ENCODE measurements around the gene ZNF33A. TPM values are rescaled to one million over a fixed set of nuclear protein-coding genes. Genes with fewer than 3 reads are reported as not detected.

ZNF33A gene
- total and polyA plus RNA-seq, 2 donors (not counting 3 experiments of a cell fraction or from before 2014, with no cell fraction given), result 4.6 to 13.2 TPM

GRCh38 chr10:38093816-38094157 lies 83.3 kb downstream of the ZNF33A start:
- peak overlapping the region; percentile 99 for H2AFZ ChIP-seq (ENCODE audit: low read depth, low read length)
- no peaks in the 10 kb centered on the region for H3K9me3 ChIP-seq (replicated peaks; ENCODE audit: control insufficient read depth, insufficient read depth, low read length)
- peak overlapping the region; percentile 6 to 45 (median 33) for H3K4me3 ChIP-seq (replicated peaks in 1 of 3; ENCODE audit: insufficient read depth in 1 of 3, low read depth in 1 of 3, low read length in 3 of 3)
- H3K4me1 ChIP-seq (ENCODE audit: control insufficient read depth, extremely low read depth, insufficient read depth, low read length), result no peaks in the 10 kb centered on the region
- no peaks in the 10 kb centered on the region for H4K20me1 ChIP-seq (replicated peaks; ENCODE audit: control insufficient read depth, extremely low read depth, insufficient read depth, low read length)
- no peak overlapping the region for H3K27ac ChIP-seq (ENCODE audit: insufficient read depth, low read depth, low read length)
- FAIRE-seq (no peak), DNase-seq (ENCODE audit: low read depth, low spot score) (no peak)
- H3K9ac ChIP-seq (replicated peaks; ENCODE audit: extremely low read depth, insufficient read depth, low read length), result no peak overlapping the region
- intact Hi-C loops (cut with micrococcal nuclease), result loop anchor here (1.0 to 2.0 kb wide), 3 partner anchors 83 to 237 kb away; partner anchors contain the start of genes ZNF248, ZNF25 and ZNF33A
- ChIA-PET CTCF (interaction anchor here (1.2 to 2.7 kb wide), 2 partner anchors 31 to 117 kb away, joined by 3 to 15 read pairs; partner anchors contain the start of gene ZNF25), POLR2A (no interaction called here)
- peaks cover 0 to 5% of the 10 kb centered on the region in 2 experiments for H3K36me3 ChIP-seq (ENCODE audit: control insufficient read depth in 2 of 2, extremely low read depth in 1 of 2, insufficient read depth in 2 of 2, low read length in 2 of 2)
- dilution Hi-C loops (cut with MboI; ENCODE audit: extremely low pct_ligation_motif_present, low sequenced_read_pairs), result no loop called here
- no TSS peak for BruUV-seq (replicated peaks)
- peaks cover 4% of the 10 kb centered on the region for H3K79me2 ChIP-seq (ENCODE audit: control insufficient read depth, insufficient read depth, low read length)
- TF ChIP-seq POLR2A (IDR thresholded peaks at IDR 0.05; ENCODE audit: low read depth, low read length) (no peak), JUN (IDR thresholded peaks at IDR 0.05; ENCODE audit: borderline replicate concordance, insufficient read depth, insufficient read length, low read depth) (no peak), MYC (IDR thresholded peaks at IDR 0.05; ENCODE audit: low read depth, low read length) (no peak), FOS (IDR thresholded peaks at IDR 0.05; ENCODE audit: borderline replicate concordance, insufficient read depth, low read length) (no peak), EZH2 (IDR thresholded peaks at IDR 0.05; ENCODE audit: borderline replicate concordance, low read depth, low read length, severe bottlenecking) (no peak), POLR2AphosphoS5 (IDR thresholded peaks at IDR 0.05; ENCODE audit: insufficient read depth, low read depth, low read length) (no peak), CTCF (IDR thresholded peaks at IDR 0.05; ENCODE audit: extremely low read depth in 1 of 2, insufficient read depth in 1 of 2, low read depth in 1 of 2, low read length in 2 of 2) (no peak), MAX (IDR thresholded peaks at IDR 0.05; ENCODE audit: insufficient read depth, insufficient read length) (no peak), GATA2 (IDR thresholded peaks at IDR 0.05; ENCODE audit: insufficient read depth, insufficient read length, low read depth, low read length) (no peak)
- peak overlapping the region; percentile 63 for H3K4me2 ChIP-seq (ENCODE audit: insufficient read depth, low read length)
- no peaks in the 10 kb centered on the region for H3K27me3 ChIP-seq (ENCODE audit: control insufficient read depth in 2 of 2, insufficient read depth in 2 of 2, low read length in 2 of 2)
- H3K9me1 ChIP-seq (replicated peaks; ENCODE audit: control insufficient read depth, extremely low read depth, insufficient read depth, low read length), result no peaks in the 10 kb centered on the region

Measured in endothelial cell of umbilical vein (primary cell).